Astrocyte (in vitro differentiated cells and primary cell): ENCODE results near the gene TIGAR. TPM values are rescaled to one million over a fixed set of nuclear protein-coding genes. Genes with fewer than 3 reads are reported as not detected.
A peak's percentile ranks its signal among the peaks of the same experiment; 100 is the strongest.

ENCODE experiments used
- DNase-seq: peaks from one replicate; pipeline ENCODE4 v3.0.0-alpha.2; 2010; ENCODE audit warnings: low read depth
- FAIRE-seq: peaks from 2 replicates; lab custom pipeline; 2011; peaks lifted over from hg19 to GRCh38; lab: Jason Lieb, UNC
- H2AFZ ChIP-seq: 2 replicates; pipeline ENCODE4 v1.6.0; 2012; ENCODE audit warnings: low read depth, low read length, inconsistent platforms
- H3K27ac ChIP-seq: 2 replicates; pipeline ENCODE4 v1.5.1; 2011; ENCODE audit warnings: low read depth, low read length, inconsistent platforms
- H3K27me3 ChIP-seq: 2 replicates; pipeline ENCODE4 v1.6.0; 2011; ENCODE audit warnings: low read length, inconsistent platforms; ENCODE audit not compliant: insufficient read depth
- H3K36me3 ChIP-seq: 2 replicates; pipeline ENCODE4 v1.5.1; 2011; ENCODE audit warnings: low read length, inconsistent platforms; ENCODE audit not compliant: insufficient read depth
- H3K4me1 ChIP-seq: 2 replicates; pipeline ENCODE4 v1.5.1; 2011; ENCODE audit warnings: low read length, inconsistent platforms; ENCODE audit not compliant: insufficient read depth
- H3K4me2 ChIP-seq: 2 replicates; pipeline ENCODE4 v1.6.0; 2012; ENCODE audit warnings: low read length, inconsistent platforms
- H3K4me3 ChIP-seq: 2 replicates; pipeline ENCODE4 v1.5.1; 2011; ENCODE audit warnings: low read depth, mild to moderate bottlenecking, low read length, inconsistent platforms; ENCODE audit not compliant: insufficient read depth
- H3K79me2 ChIP-seq: 2 replicates; pipeline ENCODE4 v1.6.0; 2012; ENCODE audit warnings: mild to moderate bottlenecking, low read length, inconsistent platforms; ENCODE audit not compliant: insufficient read depth
- H3K9ac ChIP-seq: 2 replicates; pipeline ENCODE4 v1.6.0; 2012; ENCODE audit warnings: mild to moderate bottlenecking, low read length, inconsistent platforms
- H3K9me3 ChIP-seq: 2 replicates; pipeline ENCODE4 v1.5.1; 2012; ENCODE audit warnings: low read depth, mild to moderate bottlenecking, low read length, inconsistent platforms; ENCODE audit not compliant: insufficient read depth
- H4K20me1 ChIP-seq: 2 replicates; pipeline ENCODE4 v1.6.0; 2012; ENCODE audit warnings: low read length, inconsistent platforms; ENCODE audit not compliant: insufficient read depth
- H3K27ac Mint-ChIP-seq: one replicate; pipeline ENCODE4 v1.8.0; 2021; ENCODE audit warnings: mild to moderate bottlenecking, mixed read lengths; ENCODE audit not compliant: unreplicated experiment
- H3K27me3 Mint-ChIP-seq: one replicate; pipeline ENCODE4 v1.8.0; 2021; ENCODE audit warnings: low read depth, mixed read lengths; ENCODE audit not compliant: unreplicated experiment
- H3K36me3 Mint-ChIP-seq: one replicate; pipeline ENCODE4 v1.8.0; 2021; ENCODE audit warnings: low read depth, mixed read lengths; ENCODE audit not compliant: unreplicated experiment
- H3K4me1 Mint-ChIP-seq: one replicate; pipeline ENCODE4 v1.8.0; 2021; ENCODE audit warnings: low read depth, mixed read lengths; ENCODE audit not compliant: unreplicated experiment
- H3K4me3 Mint-ChIP-seq: one replicate; pipeline ENCODE4 v1.8.0; 2021; ENCODE audit warnings: mild to moderate bottlenecking, moderate library complexity, mixed read lengths; ENCODE audit not compliant: unreplicated experiment
- H3K9me3 Mint-ChIP-seq: one replicate; pipeline ENCODE4 v1.8.0; 2021; ENCODE audit warnings: mild to moderate bottlenecking, mixed read lengths; ENCODE audit not compliant: unreplicated experiment
- CTCF ChIP-seq: IDR thresholded peaks from 2 replicates; pipeline ENCODE4 v1.5.1; 2011; ENCODE audit warnings: low read depth, mild to moderate bottlenecking, inconsistent platforms, low read length, moderate library complexity; ENCODE audit not compliant: insufficient read depth
- EZH2 ChIP-seq: IDR thresholded peaks from 2 replicates; pipeline ENCODE4 v1.6.1; 2012; ENCODE audit warnings: mild to moderate bottlenecking, low read length, inconsistent platforms; ENCODE audit not compliant: insufficient read depth
- total RNA-seq: library from RNA; stranded (reverse); gene quantifications from 2 replicates; pipeline ENCODE4 v1.2.1, GENCODE V29; 2021

TIGAR gene
- total RNA-seq, 1 donor from 2014 or later = 91.7 TPM

DNA sequence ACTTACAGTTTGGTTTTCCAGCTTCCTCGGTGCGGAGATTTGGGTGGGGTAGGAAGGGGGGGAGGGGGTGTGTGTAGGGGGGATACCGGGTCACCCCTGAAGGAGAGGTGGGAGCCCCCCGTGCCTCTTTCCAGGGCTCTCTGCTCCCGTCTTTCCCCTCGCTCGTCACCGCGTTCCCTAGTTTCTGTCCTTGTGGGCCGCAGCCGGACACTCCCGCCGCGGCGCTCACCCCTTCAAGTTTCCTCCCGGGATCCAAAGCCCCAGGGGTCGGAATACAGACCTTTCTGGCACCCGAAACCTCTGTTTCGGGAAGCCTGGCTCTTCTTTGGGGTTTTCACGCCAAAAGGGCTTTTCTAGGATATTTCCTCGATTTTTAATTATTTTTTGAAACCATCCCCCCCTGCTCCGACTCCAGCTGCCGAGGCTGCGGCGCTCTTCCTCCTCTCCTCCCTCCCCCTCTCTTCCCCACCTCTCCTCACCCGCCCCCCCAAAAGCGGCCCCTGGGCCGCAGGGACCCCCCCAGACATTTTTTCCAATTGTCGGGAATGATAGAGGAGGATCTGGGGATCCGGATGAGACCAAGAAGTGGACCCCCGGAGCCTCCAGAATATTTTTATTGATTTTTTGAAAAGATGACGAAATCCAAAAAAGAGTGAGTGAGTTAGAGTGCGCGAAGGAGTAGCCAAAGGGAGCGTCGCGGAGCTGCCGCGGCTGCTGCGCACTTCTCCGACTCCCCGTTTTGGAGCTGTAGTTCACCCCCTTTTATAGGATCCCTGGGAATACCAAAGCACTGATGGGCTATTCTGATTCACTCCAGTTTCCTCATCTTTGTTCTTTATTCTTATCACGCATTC lies 45.8 kb upstream of the TIGAR start:
- H3K27ac Mint-ChIP-seq = peak overlapping the region; percentile 98
- H3K4me3 Mint-ChIP-seq = peak overlapping the region; percentile 98
- peak overlapping the region; percentile 73 for H3K9ac ChIP-seq
- peaks cover 19% of the 10 kb centered on the region for H3K4me1 ChIP-seq
- peaks cover 80% of the 10 kb centered on the region for H3K27me3 ChIP-seq
- peak overlapping the region; percentile 84 for H3K4me2 ChIP-seq
- H3K4me3 ChIP-seq = peak overlapping the region; percentile 49
- H3K9me3 ChIP-seq = peaks cover under 1% of the 10 kb centered on the region
- H2AFZ ChIP-seq = peak overlapping the region; percentile 34
- H3K4me1 Mint-ChIP-seq = peaks cover 37% of the 10 kb centered on the region
- FAIRE-seq (no peak), DNase-seq (no peak)
- peaks cover 28% of the 10 kb centered on the region for H3K36me3 Mint-ChIP-seq
- H3K9me3 Mint-ChIP-seq = no peaks in the 10 kb centered on the region
- H3K27me3 Mint-ChIP-seq = no peaks in the 10 kb centered on the region
- no peak for TF ChIP-seq CTCF
- TF ChIP-seq EZH2 = peak; percentile 48
- peaks cover 30% of the 10 kb centered on the region for H4K20me1 ChIP-seq
- no peaks in the 10 kb centered on the region for H3K79me2 ChIP-seq
- H3K27ac ChIP-seq = no peak overlapping the region
- no peaks in the 10 kb centered on the region for H3K36me3 ChIP-seq

- Histone ChIP-seq H3K36me3 (no peaks in the 10 kb centered on the region), H3K4me2 (peak overlapping the region; percentile 84), H4K20me1 (peaks cover 32% of the 10 kb centered on the region), H3K4me3 (peak overlapping the region; percentile 23), H3K9ac (peak overlapping the region; percentile 73), H3K9me3 (no peaks in the 10 kb centered on the region), H3K27ac (no peak overlapping the region), H3K79me2 (no peaks in the 10 kb centered on the region), H2AFZ (no peak overlapping the region), H3K27me3 (peaks cover 75% of the 10 kb centered on the region), H3K4me1 (peaks cover 19% of the 10 kb centered on the region)
- no peak for FAIRE-seq
- peak overlapping the region; percentile 98 for H3K4me3 Mint-ChIP-seq
- peaks cover 33% of the 10 kb centered on the region for H3K36me3 Mint-ChIP-seq
- peaks cover 41% of the 10 kb centered on the region for H3K4me1 Mint-ChIP-seq
- DNase-seq = no peak
- TF ChIP-seq EZH2 = peak; percentile 22
- no peak for TF ChIP-seq CTCF
- no peaks in the 10 kb centered on the region for H3K9me3 Mint-ChIP-seq
- H3K27ac Mint-ChIP-seq = peak overlapping the region; percentile 98
- no peaks in the 10 kb centered on the region for H3K27me3 Mint-ChIP-seq
These were observed 45.1 kb upstream of the TIGAR start for GRCh38 chr12:4275870-4276301.
